GM21367 (cell line): ENCODE results near the gene PTHLH.
A peak's percentile ranks its signal among the peaks of the same experiment; 100 is the strongest.

Experiments
- ATAC-seq: cut with Tn5 transposase; IDR thresholded peaks from one replicate; pipeline ENCODE4 v1.9.1; 2021; ENCODE audit not compliant: unreplicated experiment

PTHLH gene

GRCh38 chr12:27940756-27941402, 31.7 kb downstream of the PTHLH start:
- ATAC-seq, result peak; percentile 93

GRCh38 chr12:27940245-27940644, 32.3 kb downstream of the PTHLH start:
- ATAC-seq, result no peak

- no peak for ATAC-seq
Observed at GRCh38 chr12:27937768-27938167, 34.8 kb downstream of the PTHLH start.

GRCh38 chr12:27936196-27936595, 36.3 kb downstream of the PTHLH start:
- ATAC-seq, result no peak

GRCh38 chr12:27934276-27934675, 38.3 kb downstream of the PTHLH start:
- ATAC-seq, result no peak

- no peak for ATAC-seq
Observed at GRCh38 chr12:27931390-27931789, 41.1 kb downstream of the PTHLH start.

GRCh38 chr12:27927347-27927746, 45.2 kb downstream of the PTHLH start:
- ATAC-seq, result no peak

- no peak for ATAC-seq
Observed at GRCh38 chr12:27924350-27925135, 48.0 kb downstream of the PTHLH start.

- no peak for ATAC-seq
Observed at GRCh38 chr12:27922531-27923139, 49.9 kb downstream of the PTHLH start.

GRCh38 chr12:27919671-27920235, 52.8 kb downstream of the PTHLH start:
- ATAC-seq, result no peak

- no peak for ATAC-seq
Observed at GRCh38 chr12:27915536-27915935, 57.0 kb downstream of the PTHLH start.

- no peak for ATAC-seq
Observed at GRCh38 chr12:27915021-27915420, 57.5 kb downstream of the PTHLH start.

- ATAC-seq, result no peak
Observed at GRCh38 chr12:27913999-27914614, 58.4 kb downstream of the PTHLH start.

GRCh38 chr12:27911397-27911796, 61.1 kb downstream of the PTHLH start:
- ATAC-seq, result no peak
